Prostate gland (tissue), 2 donors: Measurements from ENCODE around the gene TAB2.

Experiments used
- CTCF ChIP-seq, 4 experiments: fragments of 200-600 bp in 2 of 4; fragments of 450-650 bp in 2 of 4; sonication (generic) in 2 of 4; IDR thresholded peaks; 1 replicate in 3 of 4; 2 replicates in 1 of 4; pipeline ENCODE4 v1.5.1; 2016 to 2019; ENCODE audit warnings: antibody characterized with exemption in 4 of 4, mild to moderate bottlenecking in 2 of 4, moderate library complexity in 2 of 4
- POLR2A ChIP-seq: fragments of 450-650 bp; IDR thresholded peaks from one replicate; pipeline ENCODE4 v1.6.1; 2016; ENCODE audit warnings: antibody characterized with exemption, mild to moderate bottlenecking

GRCh38 chr6:149340200-149340599 lies 22.7 kb downstream of the TAB2 start:
- TF ChIP-seq CTCF (IDR thresholded peaks at IDR 0.05) (no peak), POLR2A (no peak)
